A549 (cell line): ENCODE data around the gene COPB1. TPM values are rescaled to one million over a fixed set of nuclear protein-coding genes. Genes with fewer than 3 reads are reported as not detected.
"Not testable (repeated sequence)": the region's sequence is repeated elsewhere in the genome, so short reads cannot be mapped to it uniquely, and the experiment has no call there.

Experiments used
- ATAC-seq, 2 experiments: fragments of 200-7000 bp in 1 of 2; fragments of >200 bp in 1 of 2; cut with Nextera tagmentation in 1 of 2; cut with Tn5 transposase in 1 of 2; 3 replicates each; pipeline versions ENCODE4 v1.8.0 to v1.9.1; 2018 to 2020; ENCODE audit warnings: mild to moderate bottlenecking in 1 of 2, moderate library complexity in 1 of 2
- CTCF ChIA-PET: fragments of 300-600 bp; sonication (Branson Sonifier 250); formaldehyde crosslinking; extraction: SDS; loops from one replicate; lab custom pipeline; 2021; ENCODE audit warnings: antibody characterized with exemption, inconsistent platforms; lab: Yijun Ruan, JAX
- POLR2A ChIA-PET: fragments of 350-600 bp; formaldehyde crosslinking; extraction: SDS; loops from one replicate; lab custom pipeline; 2021; ENCODE audit warnings: antibody characterized with exemption, inconsistent platforms; lab: Yijun Ruan, JAX
- DNase-seq, 2 experiments: peaks; one replicate each; pipeline versions ENCODE4 v3.0.0 to v3.0.0-alpha.2; 2011 to 2016; ENCODE audit warnings: low read depth in 1 of 2, low spot score in 1 of 2
- FAIRE-seq: peaks from 2 replicates; lab custom pipeline; 2011; peaks lifted over from hg19 to GRCh38; lab: Jason Lieb, UNC
- H3K27ac ChIP-seq, 2 experiments: fragments of >200 bp; sonication (Bioruptor Twin); formaldehyde crosslinking; 3 replicates each; pipeline ENCODE4 v1.5.1; 2016 to 2017
- H3K4me1 ChIP-seq: fragments of >200 bp; sonication (Bioruptor Twin); formaldehyde crosslinking; 3 replicates; pipeline ENCODE4 v1.6.1; 2016
- H3K4me2 ChIP-seq: fragments of >200 bp; sonication (Bioruptor Twin); formaldehyde crosslinking; 3 replicates; pipeline ENCODE4 v1.6.1; 2016
- H3K4me3 ChIP-seq: fragments of >200 bp; sonication (Bioruptor Twin); formaldehyde crosslinking; 3 replicates; pipeline ENCODE4 v1.5.1; 2016
- H3K9me3 ChIP-seq: fragments of >200 bp; sonication (Bioruptor Twin); formaldehyde crosslinking; 3 replicates; pipeline ENCODE4 v1.6.1; 2016
- BCL3 ChIP-seq: fragments of >200 bp; sonication (Bioruptor Twin); formaldehyde crosslinking; IDR thresholded peaks from 3 replicates; pipeline ENCODE4 v1.6.1; 2016
- CBX2 ChIP-seq: fragments of 200-600 bp; sonication (generic); IDR thresholded peaks from 2 replicates; pipeline ENCODE4 v1.6.1; 2016; ENCODE audit warnings: low read depth, mild to moderate bottlenecking, borderline replicate concordance
- CBX8 ChIP-seq: fragments of 200-600 bp; sonication (generic); IDR thresholded peaks from 2 replicates; pipeline ENCODE4 v1.6.1; 2016
- CTCF ChIP-seq: fragments of >200 bp; sonication (Bioruptor Twin); formaldehyde crosslinking; IDR thresholded peaks from 3 replicates; pipeline ENCODE4 v1.5.1; 2016
- HEYL ChIP-seq: fragments of 250-450 bp; sonication (Bioruptor Pico); IDR thresholded peaks from 2 replicates; pipeline ENCODE4 v1.8.0; 2021; ENCODE audit warnings: mild to moderate bottlenecking, moderate library complexity
- HOXA7 ChIP-seq: fragments of 250-450 bp; sonication (Bioruptor Pico); IDR thresholded peaks from 2 replicates; pipeline ENCODE4 v1.5.0; 2020; ENCODE audit warnings: mild to moderate bottlenecking, moderate library complexity
- HOXB13 ChIP-seq: fragments of 250-450 bp; sonication (Bioruptor Pico); IDR thresholded peaks from 2 replicates; pipeline ENCODE4 v1.5.0; 2020; ENCODE audit warnings: low read depth, mild to moderate bottlenecking, moderate library complexity
- HOXB5 ChIP-seq: fragments of 250-450 bp; sonication (Bioruptor Pico); IDR thresholded peaks from 2 replicates; pipeline ENCODE4 v1.5.0; 2020; ENCODE audit warnings: mild to moderate bottlenecking, moderate library complexity
- MAZ ChIP-seq: fragments of 150-350 bp; IDR thresholded peaks from 2 replicates; pipeline ENCODE4 v1.6.1; 2014; ENCODE audit warnings: antibody characterized with exemption, low read depth, low read length, borderline replicate concordance
- MYC ChIP-seq: IDR thresholded peaks from 2 replicates; pipeline ENCODE4 v1.6.1; 2012; ENCODE audit warnings: mild to moderate bottlenecking, inconsistent platforms, low read length, improper control_type of control experiment, borderline replicate concordance
- NFE2L2 ChIP-seq: fragments of 150-350 bp; conservative IDR thresholded peaks from 2 replicates; pipeline ENCODE4 v1.6.1; 2014; ENCODE audit warnings: low read length
- NPAS2 ChIP-seq: fragments of 250-450 bp; sonication (Bioruptor Pico); IDR thresholded peaks from 2 replicates; pipeline ENCODE4 v1.8.0; 2022; ENCODE audit warnings: mild to moderate bottlenecking, moderate library complexity, borderline replicate concordance
- NR3C1 ChIP-seq: fragments of >200 bp; sonication (Bioruptor Twin); formaldehyde crosslinking; IDR thresholded peaks from 3 replicates; pipeline ENCODE4 v1.6.1; 2017
- POLR2AphosphoS2 ChIP-seq: conservative IDR thresholded peaks from 2 replicates; pipeline ENCODE4 v1.6.1; 2012; ENCODE audit warnings: low read length, improper control_type of control experiment, inconsistent platforms
- RAD21 ChIP-seq, 2 experiments: fragments of >200 bp in 1 of 2; sonication (Bioruptor Twin) in 1 of 2; formaldehyde crosslinking in 1 of 2; IDR thresholded peaks in 1 of 2; conservative IDR thresholded peaks in 1 of 2; 2 replicates in 1 of 2; 3 replicates in 1 of 2; pipeline ENCODE4 v1.6.1; 2012 to 2018; ENCODE audit warnings: inconsistent platforms in 1 of 2
- RARB ChIP-seq: fragments of 250-450 bp; sonication (Bioruptor Pico); IDR thresholded peaks from 2 replicates; pipeline ENCODE4 v1.8.0; 2021; ENCODE audit warnings: mild to moderate bottlenecking, moderate library complexity
- SMC3 ChIP-seq: fragments of >200 bp; sonication (Bioruptor Twin); formaldehyde crosslinking; IDR thresholded peaks from 3 replicates; pipeline ENCODE4 v1.6.1; 2018; ENCODE audit warnings: inconsistent platforms
- SREBF2 ChIP-seq: fragments of 450-650 bp; IDR thresholded peaks from 2 replicates; pipeline ENCODE4 v1.6.1; 2014; ENCODE audit warnings: mild to moderate bottlenecking, moderate library complexity
- ZNF302 ChIP-seq: fragments of 250-450 bp; sonication (Bioruptor Pico); IDR thresholded peaks from 2 replicates; pipeline ENCODE4 v1.9.0; 2021; ENCODE audit warnings: inconsistent platforms, mild to moderate bottlenecking, moderate library complexity
- WGBS: methylation state at CpG from one replicate; pipeline ENCODE4 v1.1.6; 2017; ENCODE audit errors: missing lambda C conversion rate; 5-methylcytosine and 5-hydroxymethylcytosine counted together
- polyA plus RNA-seq, 4 experiments: library from polyadenylated mRNA; depleted of rRNA in 3 of 4; stranded (reverse); fragments of >200 nt; fragmentation: RNase III in 1 of 4; extraction: RNeasy Plus Mini Kit Qiagen cat#74134 plus additional on column Dnase treatment in 1 of 4; gene quantifications; 2 replicates in 3 of 4; 3 replicates in 1 of 4; pipeline ENCODE4 v1.2.3, GENCODE V29; 2011 to 2017
- TF ChIP-seq, protein P1 (sequence below): fragments of 150-350 bp; IDR thresholded peaks from 2 replicates; pipeline ENCODE4 v1.6.1; 2014; ENCODE audit warnings: low read depth, mild to moderate bottlenecking, low read length
- TF ChIP-seq, protein P2 (sequence below): IDR thresholded peaks from 2 replicates; pipeline ENCODE4 v1.6.1; 2012; ENCODE audit warnings: low read depth, borderline replicate concordance

Gene COPB1
- polyA plus RNA-seq, 2 of the 4 experiments (the other 2 are of a cell fraction): 128 to 232 TPM

GRCh38 chr11:14537134-14537599 is 37.6 kb upstream of the COPB1 start:
- 14% methylated on average over 5 of the region's 5 CpGs for WGBS
- Histone ChIP-seq H3K4me2 (peak overlapping the region; percentile 41; the same call in 2 of the 3 replicates), H3K27ac (no peak overlapping the region), H3K4me1 (no peaks in the 10 kb centered on the region; the same call in 2 of the 3 replicates), H3K9me3 (no peaks in the 10 kb centered on the region), H3K4me3 (no peak overlapping the region)
- ChIA-PET CTCF (interaction anchor here (0.9 to 1.7 kb wide), 4 partner anchors 17 to 371 kb away, joined by 3 to 7 read pairs (median 4); partner anchors contain the start of gene PSMA1), POLR2A (no interaction called here)
- DNase-seq (peak; percentile 44 to 65), FAIRE-seq (no peak), ATAC-seq (peak; percentile 65 to 69; a peak in 5 of 6 replicates)
- TF ChIP-seq NFE2L2: no peak
- no peak for TF ChIP-seq NR3C1
- no peak for TF ChIP-seq HOXB5 (CRISPR knock-in tag)
- peak; percentile 54 for TF ChIP-seq SMC3
- TF ChIP-seq MAZ: no peak
- TF ChIP-seq CTCF: peak; percentile 72
- no peak for TF ChIP-seq SREBF2
- peak; percentile 77 for TF ChIP-seq RAD21 (conservative IDR thresholded peaks at IDR 0.05 in 1 of 2, IDR thresholded peaks at IDR 0.05 in 1 of 2)
- TF ChIP-seq, all 56 proteins: peak for 3

- CTCF ChIA-PET: interaction anchor here (0.6 to 0.7 kb wide), 2 partner anchors 540 to 541 kb away, joined by 3 read pairs; no protein-coding TSS in a partner anchor
- 87% methylated on average over 4 of the region's 4 CpGs for WGBS
- ATAC-seq, H3K27ac ChIP-seq, H3K9me3 ChIP-seq, DNase-seq, POLR2A ChIA-PET, H3K4me3 ChIP-seq, H3K4me1 ChIP-seq, H3K4me2 ChIP-seq, FAIRE-seq: not testable (repeated sequence)
Measured at GRCh38 chr11:14535166-14535565, 35.6 kb upstream of the COPB1 start.

- no peak for TF ChIP-seq RARB (CRISPR knock-in tag)
- TF ChIP-seq, protein P1, sequence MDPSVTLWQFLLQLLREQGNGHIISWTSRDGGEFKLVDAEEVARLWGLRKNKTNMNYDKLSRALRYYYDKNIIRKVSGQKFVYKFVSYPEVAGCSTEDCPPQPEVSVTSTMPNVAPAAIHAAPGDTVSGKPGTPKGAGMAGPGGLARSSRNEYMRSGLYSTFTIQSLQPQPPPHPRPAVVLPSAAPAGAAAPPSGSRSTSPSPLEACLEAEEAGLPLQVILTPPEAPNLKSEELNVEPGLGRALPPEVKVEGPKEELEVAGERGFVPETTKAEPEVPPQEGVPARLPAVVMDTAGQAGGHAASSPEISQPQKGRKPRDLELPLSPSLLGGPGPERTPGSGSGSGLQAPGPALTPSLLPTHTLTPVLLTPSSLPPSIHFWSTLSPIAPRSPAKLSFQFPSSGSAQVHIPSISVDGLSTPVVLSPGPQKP: no peak
- TF ChIP-seq, protein P2, sequence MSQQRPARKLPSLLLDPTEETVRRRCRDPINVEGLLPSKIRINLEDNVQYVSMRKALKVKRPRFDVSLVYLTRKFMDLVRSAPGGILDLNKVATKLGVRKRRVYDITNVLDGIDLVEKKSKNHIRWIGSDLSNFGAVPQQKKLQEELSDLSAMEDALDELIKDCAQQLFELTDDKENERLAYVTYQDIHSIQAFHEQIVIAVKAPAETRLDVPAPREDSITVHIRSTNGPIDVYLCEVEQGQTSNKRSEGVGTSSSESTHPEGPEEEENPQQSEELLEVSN: no peak
- TF ChIP-seq RAD21 (conservative IDR thresholded peaks at IDR 0.05 in 1 of 2, IDR thresholded peaks at IDR 0.05 in 1 of 2): no peak
- no peak for TF ChIP-seq HEYL (CRISPR knock-in tag)
- TF ChIP-seq POLR2AphosphoS2: no peak
- TF ChIP-seq MYC: no peak
- no peak for TF ChIP-seq HOXA7 (CRISPR knock-in tag)
- no peak for TF ChIP-seq HOXB13
- TF ChIP-seq CBX8: no peak
- no peak for TF ChIP-seq NPAS2 (CRISPR knock-in tag)
- no peak for TF ChIP-seq CBX2
- no peak for TF ChIP-seq BCL3
- TF ChIP-seq MAZ: no peak
- TF ChIP-seq ZNF302 (CRISPR knock-in tag): no peak
- no peak for TF ChIP-seq CTCF
- Histone ChIP-seq H3K4me2 (peak overlapping the region; percentile 23; the same call in 1 of the 3 replicates), H3K4me3 (no peak overlapping the region), H3K4me1 (peaks cover 8% of the 10 kb centered on the region), H3K27ac (no peak overlapping the region), H3K9me3 (no peaks in the 10 kb centered on the region)
- DNase-seq (no peak), FAIRE-seq (no peak), ATAC-seq (no peak)
- WGBS: 76% methylated on average over 2 of the region's 2 CpGs
- CTCF ChIA-PET: interaction anchor here (0.6 to 1.2 kb wide), 2 partner anchors 251 to 378 kb away, joined by 3 to 5 read pairs; no protein-coding TSS in a partner anchor
- POLR2A ChIA-PET: no interaction called here
Measured at GRCh38 chr11:14529951-14530350, 30.3 kb upstream of the COPB1 start.
